SK-N-MC (cell line): Measurements from ENCODE around the gene PRKN.

ENCODE experiments used
- DNase-seq: peaks from one replicate; pipeline ENCODE4 v3.0.0-alpha.2; 2011; ENCODE audit warnings: low read depth, low spot score
- H3K27ac ChIP-seq: fragments of 200-600 bp; sonication (generic); 2 replicates; pipeline ENCODE4 v1.5.1; 2016; ENCODE audit warnings: mixed run types
- H3K36me3 ChIP-seq: fragments of 200-600 bp; sonication (generic); 2 replicates; pipeline ENCODE4 v1.6.1; 2017; ENCODE audit warnings: antibody characterized with exemption, low read length, mixed read lengths; ENCODE audit not compliant: insufficient read depth
- H3K4me3 ChIP-seq: fragments of 200-600 bp; sonication (generic); 2 replicates; pipeline ENCODE4 v1.5.1; 2016
- H3K9ac ChIP-seq: fragments of 200-600 bp; sonication (generic); 2 replicates; pipeline ENCODE4 v1.8.0; 2017; ENCODE audit warnings: mixed run types, mixed read lengths; ENCODE audit not compliant: insufficient read length
- H3K9me3 ChIP-seq: fragments of 200-600 bp; sonication (generic); 2 replicates; pipeline ENCODE4 v1.6.1; 2017; ENCODE audit warnings: low read depth, mild to moderate bottlenecking, antibody characterized with exemption, low read length, moderate library complexity, mixed read lengths
- EZH2 ChIP-seq: fragments of 200-600 bp; sonication (generic); IDR thresholded peaks from one replicate; pipeline ENCODE4 v1.6.1; 2017; ENCODE audit warnings: antibody characterized with exemption
- FOXP2 ChIP-seq: optimal IDR thresholded peaks from 2 replicates; pipeline ENCODE3; 2011; ENCODE audit warnings: mild to moderate bottlenecking, moderate library complexity; ENCODE audit not compliant: insufficient read depth; ENCODE audit errors: extremely low read length, control extremely low read depth
- POLR2AphosphoS5 ChIP-seq: IDR thresholded peaks from 2 replicates; pipeline ENCODE4 v1.6.1; 2012; ENCODE audit warnings: mild to moderate bottlenecking, low read depth, low read length, borderline replicate concordance

The PRKN gene

DNA sequence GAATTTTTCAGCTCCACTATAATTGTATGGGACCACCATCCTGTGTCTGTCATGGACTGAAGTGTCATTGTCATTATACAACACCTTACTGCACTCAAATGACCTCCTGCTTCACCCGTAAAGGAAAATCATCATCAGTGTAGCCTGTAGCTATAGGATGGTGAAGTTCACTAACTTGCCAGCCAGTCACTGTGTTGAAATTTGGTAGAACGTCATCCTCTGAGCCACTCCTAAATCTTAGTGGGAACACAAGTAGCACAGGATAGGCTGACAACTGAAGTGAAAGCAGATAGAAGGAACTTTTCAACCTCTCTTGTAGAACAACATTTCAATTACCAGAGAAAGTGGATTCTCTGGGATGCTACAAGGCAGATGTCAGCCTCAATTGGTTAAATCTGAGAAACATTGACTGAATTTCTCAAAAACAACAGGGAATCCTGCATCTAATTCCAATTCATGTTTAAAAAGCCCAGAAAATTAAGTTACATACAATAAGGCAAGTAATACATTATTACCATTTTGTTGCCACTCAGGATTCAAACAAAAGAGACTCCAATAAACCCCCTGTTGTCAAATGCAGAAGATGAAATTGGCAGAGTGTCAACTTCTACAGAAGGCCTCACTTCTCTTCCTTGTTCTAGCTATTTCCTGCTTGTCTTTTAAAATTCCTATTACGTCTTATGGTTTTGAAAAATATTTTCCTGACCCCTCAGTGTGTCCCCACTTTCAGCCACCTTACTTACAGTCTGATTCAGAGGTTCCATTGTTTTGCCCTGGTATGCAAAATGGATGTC is 805.8 kb downstream of the PRKN start:
- H3K27ac ChIP-seq, result no peak overlapping the region
- H3K9me3 ChIP-seq, result no peaks in the 10 kb centered on the region
- H3K36me3 ChIP-seq, result no peaks in the 10 kb centered on the region
- H3K9ac ChIP-seq, result no peak overlapping the region
- H3K4me3 ChIP-seq, result no peak overlapping the region
- DNase-seq, result no peak
- TF ChIP-seq FOXP2 (no peak), POLR2AphosphoS5 (no peak), EZH2 (no peak)

DNA sequence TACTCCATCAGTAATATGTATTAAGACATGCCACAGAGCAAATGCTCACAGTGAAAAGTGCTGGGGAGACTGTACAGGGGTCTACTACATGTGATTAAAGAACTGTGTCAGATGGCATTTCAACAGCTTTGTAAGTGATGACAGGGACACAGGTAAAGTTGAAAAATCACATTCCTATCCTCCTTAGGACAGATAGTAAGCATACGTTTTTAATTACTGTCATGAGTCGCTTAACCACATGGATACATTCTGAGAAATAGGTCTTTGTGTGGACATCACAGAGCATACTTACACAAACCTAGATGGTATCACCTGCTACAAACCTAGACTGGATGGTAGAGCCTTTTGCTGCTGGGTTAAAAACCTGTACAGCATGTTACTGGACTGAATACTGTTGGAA is 807.9 kb downstream of the PRKN start:
- H3K9me3 ChIP-seq, result no peaks in the 10 kb centered on the region
- TF ChIP-seq EZH2, result no peak
- TF ChIP-seq POLR2AphosphoS5, result no peak
- TF ChIP-seq FOXP2, result no peak
- DNase-seq, result no peak

DNA sequence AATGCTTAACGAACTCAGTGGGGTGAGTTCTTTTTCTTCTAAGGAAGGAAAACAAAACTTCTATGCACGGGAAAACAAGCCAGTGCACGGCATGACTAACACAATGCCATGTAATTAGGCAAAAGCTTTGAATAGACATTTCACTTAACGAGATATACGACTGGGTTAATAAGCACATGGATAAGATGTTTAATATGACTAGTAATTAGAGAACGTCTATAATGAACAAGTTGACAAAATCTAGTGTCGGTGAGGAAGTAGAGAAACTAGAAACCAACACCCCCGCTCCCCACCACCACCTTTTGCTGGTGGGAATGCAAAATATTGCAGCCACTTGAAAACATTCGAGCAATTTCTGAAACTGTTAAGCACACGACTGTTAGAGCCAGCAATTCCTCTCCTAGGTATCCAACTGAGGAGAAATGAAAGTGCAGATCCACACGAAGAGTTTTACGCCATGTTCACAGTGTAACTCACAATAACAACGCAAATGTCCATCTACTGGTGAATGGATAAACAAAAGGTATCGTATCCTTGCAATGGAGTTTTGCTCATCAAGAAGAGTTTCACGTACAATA is 808.8 kb downstream of the PRKN start:
- DNase-seq, result no peak
- Histone ChIP-seq H3K9me3 (no peaks in the 10 kb centered on the region), H3K36me3 (no peaks in the 10 kb centered on the region), H3K4me3 (no peak overlapping the region), H3K9ac (no peak overlapping the region), H3K27ac (no peak overlapping the region)
- no peak for TF ChIP-seq EZH2
- no peak for TF ChIP-seq FOXP2
- no peak for TF ChIP-seq POLR2AphosphoS5

More for the DNA sequence above, 807.9 kb downstream of the PRKN start:
- Histone ChIP-seq H3K4me3 (no peak overlapping the region), H3K36me3 (no peaks in the 10 kb centered on the region), H3K9ac (no peak overlapping the region), H3K27ac (no peak overlapping the region)

DNA sequence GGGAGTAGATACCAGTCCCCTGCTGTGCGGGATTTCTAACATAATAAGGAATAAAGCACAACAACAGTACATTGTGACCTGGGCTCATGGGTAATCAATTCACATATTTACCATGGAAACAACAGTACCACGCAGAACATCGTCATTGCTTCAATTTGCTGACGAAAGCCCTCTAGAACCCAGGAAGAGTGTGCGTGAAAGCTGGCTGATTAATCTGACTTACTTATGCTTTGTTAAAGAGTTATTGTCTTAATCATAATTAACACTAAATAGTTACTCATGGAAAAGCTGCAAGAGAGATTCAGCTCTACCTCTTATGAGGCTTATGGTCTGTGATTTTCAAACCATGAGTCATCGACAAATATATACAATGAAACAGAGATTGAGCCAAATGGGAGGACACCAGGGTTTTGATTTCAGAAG is 809.4 kb downstream of the PRKN start:
- no peak overlapping the region for H3K4me3 ChIP-seq
- H3K27ac ChIP-seq, result no peak overlapping the region
- H3K36me3 ChIP-seq, result no peaks in the 10 kb centered on the region
- no peak overlapping the region for H3K9ac ChIP-seq
- TF ChIP-seq POLR2AphosphoS5 (no peak), EZH2 (no peak)
- DNase-seq, result no peak
- H3K9me3 ChIP-seq, result no peaks in the 10 kb centered on the region

DNA sequence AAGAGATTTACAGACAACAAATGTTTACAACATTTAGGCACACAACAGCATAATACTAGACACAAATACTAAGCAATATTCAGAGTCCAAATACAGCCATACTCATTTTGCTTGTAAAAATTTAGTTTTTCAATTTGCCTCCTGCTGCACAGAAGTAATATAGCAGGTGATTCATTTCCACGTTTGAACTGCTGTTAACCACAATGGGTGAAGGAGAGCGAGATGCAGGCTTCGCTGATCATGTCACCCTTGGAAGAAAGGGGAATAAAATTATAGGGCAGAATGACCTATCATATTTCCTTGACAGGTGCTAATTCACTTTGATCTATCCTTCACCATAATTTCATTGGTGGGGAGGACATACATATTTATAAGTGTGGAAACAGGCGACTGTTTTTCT is 809.9 kb downstream of the PRKN start:
- Histone ChIP-seq H3K9ac (no peak overlapping the region), H3K27ac (no peak overlapping the region), H3K4me3 (no peak overlapping the region), H3K9me3 (no peaks in the 10 kb centered on the region), H3K36me3 (no peaks in the 10 kb centered on the region)
- no peak for DNase-seq
- TF ChIP-seq POLR2AphosphoS5 (no peak), EZH2 (no peak), FOXP2 (no peak)

DNA sequence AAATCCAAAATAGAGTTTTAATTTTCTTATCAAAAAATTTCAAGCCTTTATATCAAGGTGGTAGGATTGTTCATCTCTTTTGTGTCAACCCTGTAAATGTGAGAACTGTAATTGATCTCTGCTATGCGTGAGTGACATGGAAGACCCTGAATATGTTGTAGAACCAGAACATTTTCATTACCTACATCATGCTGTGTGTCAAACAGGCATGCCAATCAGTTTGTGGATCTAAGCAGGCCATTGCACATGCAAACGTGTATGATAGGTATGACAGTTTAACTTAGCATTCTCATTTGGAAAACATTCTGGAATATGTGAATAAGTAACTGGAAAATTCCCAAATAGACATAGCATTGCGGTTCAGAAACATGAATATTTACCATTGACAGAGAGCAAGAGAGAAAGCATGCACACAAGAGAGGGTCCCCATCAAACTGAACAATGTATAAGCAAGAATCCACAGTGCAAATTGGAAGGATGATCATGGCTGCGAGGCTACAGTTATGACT is 812.1 kb downstream of the PRKN start:
- H3K27ac ChIP-seq, result no peak overlapping the region
- H3K36me3 ChIP-seq, result no peaks in the 10 kb centered on the region
- no peak overlapping the region for H3K4me3 ChIP-seq
- no peak overlapping the region for H3K9ac ChIP-seq
- no peak for TF ChIP-seq POLR2AphosphoS5
- no peak for TF ChIP-seq EZH2
- no peak for TF ChIP-seq FOXP2
- no peaks in the 10 kb centered on the region for H3K9me3 ChIP-seq
- DNase-seq, result no peak

DNA sequence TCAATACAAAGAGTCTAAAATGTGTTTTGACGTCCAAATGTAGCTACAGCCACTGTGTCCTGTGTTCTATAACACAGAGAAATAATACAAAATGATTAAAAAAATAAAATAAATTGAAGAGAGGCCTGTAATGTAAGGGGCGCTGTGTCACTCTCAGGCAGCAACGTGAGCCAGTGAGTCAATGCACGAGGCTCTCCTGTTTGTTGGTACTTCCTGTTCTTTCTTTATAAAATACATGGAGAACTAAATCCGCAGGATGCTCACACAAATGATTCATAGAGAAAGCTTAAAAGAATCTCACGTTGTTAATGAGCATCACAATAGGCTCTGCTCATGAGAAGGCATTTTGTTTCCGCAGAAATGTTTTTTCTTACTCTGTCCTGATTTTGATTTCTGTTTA is 818.7 kb downstream of the PRKN start:
- no peaks in the 10 kb centered on the region for H3K36me3 ChIP-seq
- no peak for TF ChIP-seq EZH2
- TF ChIP-seq FOXP2, result no peak
- no peak for TF ChIP-seq POLR2AphosphoS5
- no peak for DNase-seq
- H3K27ac ChIP-seq, result no peak overlapping the region
- no peak overlapping the region for H3K9ac ChIP-seq
- H3K9me3 ChIP-seq, result no peaks in the 10 kb centered on the region
- no peak overlapping the region for H3K4me3 ChIP-seq

DNA sequence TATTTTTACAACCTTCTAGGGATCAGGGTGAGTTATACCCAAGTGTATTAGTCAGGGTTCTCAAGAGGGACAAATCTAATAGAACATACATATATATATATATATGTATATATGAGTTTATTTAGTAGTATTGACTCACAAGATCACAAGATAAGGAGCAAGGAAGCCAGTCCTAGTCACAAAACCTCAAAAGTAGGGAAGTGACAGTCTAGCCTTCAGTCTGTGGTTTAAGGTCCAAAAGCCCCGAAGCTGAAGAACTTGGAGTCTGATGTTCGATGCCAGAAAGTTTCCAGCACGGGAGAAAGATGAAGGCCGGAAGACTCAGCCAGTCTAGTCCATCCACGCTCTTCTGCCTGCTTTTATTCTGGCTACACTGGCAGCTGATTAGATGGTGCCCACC is 821.0 kb downstream of the PRKN start:
- Histone ChIP-seq H3K27ac (no peak overlapping the region), H3K9me3 (no peaks in the 10 kb centered on the region), H3K9ac (no peak overlapping the region), H3K36me3 (no peaks in the 10 kb centered on the region), H3K4me3 (no peak overlapping the region)
- DNase-seq, result no peak
- TF ChIP-seq FOXP2, result no peak
- no peak for TF ChIP-seq EZH2
- no peak for TF ChIP-seq POLR2AphosphoS5

DNA sequence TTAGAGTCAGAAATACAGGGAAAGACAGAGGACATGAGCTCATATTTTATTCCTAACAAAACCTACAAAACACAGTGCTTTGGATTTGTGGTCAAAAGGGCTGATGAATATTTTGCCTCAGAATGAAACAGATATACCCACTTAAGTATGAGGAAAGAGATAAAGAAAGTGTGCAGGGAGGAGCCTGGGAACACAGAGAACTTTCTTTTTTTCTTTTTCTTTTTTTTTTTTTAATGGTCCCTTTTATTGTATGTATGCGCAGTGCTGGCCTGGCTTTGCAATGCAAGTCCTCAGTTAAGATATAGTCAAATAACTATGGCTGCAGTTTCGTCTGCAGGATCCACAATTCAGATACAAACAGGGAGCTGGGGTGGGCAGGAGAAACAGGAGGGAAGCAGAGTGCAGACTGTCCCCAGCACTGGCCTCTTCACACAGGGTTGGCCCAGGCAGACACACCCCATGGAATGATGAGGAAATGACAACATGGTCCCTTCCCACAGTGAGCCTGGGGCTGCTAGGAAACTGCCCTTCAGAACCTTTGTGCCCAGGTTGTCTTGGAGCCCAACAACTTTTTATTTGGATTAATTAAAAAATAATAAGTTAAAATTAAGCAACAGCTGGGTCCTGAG is 823.9 kb downstream of the PRKN start:
- H3K9me3 ChIP-seq, result no peaks in the 10 kb centered on the region
- H3K36me3 ChIP-seq, result no peaks in the 10 kb centered on the region
- no peak for TF ChIP-seq FOXP2
- no peak for TF ChIP-seq POLR2AphosphoS5
- TF ChIP-seq EZH2, result no peak
- no peak overlapping the region for H3K9ac ChIP-seq
- no peak for DNase-seq
- H3K4me3 ChIP-seq, result no peak overlapping the region
- no peak overlapping the region for H3K27ac ChIP-seq
